GM13977 (cell line): ENCODE measurements around the gene CCDC9.
A peak's percentile ranks its signal among the peaks of the same experiment; 100 is the strongest.

Source experiments
- DNase-seq: peaks from one replicate; pipeline ENCODE4 v3.0.0; 2012; ENCODE audit warnings: low spot score
- in situ Hi-C: fragments of 300-500 bp; cut with MboI; formaldehyde crosslinking; loops from one replicate; pipeline ENCODE4 v1.12.0; 2022; ENCODE audit warnings: low sequenced_read_pairs, low pct_unique_long_range_greater_than_20kb, mixed read lengths, inconsistent platforms; ENCODE audit not compliant: unreplicated experiment
- TF ChIP-seq, protein P1 (sequence below): IDR thresholded peaks from 2 replicates; pipeline ENCODE4 v1.5.1; 2012; ENCODE audit warnings: mild to moderate bottlenecking, control low read depth; ENCODE audit not compliant: insufficient read depth; ENCODE audit errors: extremely low read depth, missing control alignments

Gene CCDC9

DNA sequence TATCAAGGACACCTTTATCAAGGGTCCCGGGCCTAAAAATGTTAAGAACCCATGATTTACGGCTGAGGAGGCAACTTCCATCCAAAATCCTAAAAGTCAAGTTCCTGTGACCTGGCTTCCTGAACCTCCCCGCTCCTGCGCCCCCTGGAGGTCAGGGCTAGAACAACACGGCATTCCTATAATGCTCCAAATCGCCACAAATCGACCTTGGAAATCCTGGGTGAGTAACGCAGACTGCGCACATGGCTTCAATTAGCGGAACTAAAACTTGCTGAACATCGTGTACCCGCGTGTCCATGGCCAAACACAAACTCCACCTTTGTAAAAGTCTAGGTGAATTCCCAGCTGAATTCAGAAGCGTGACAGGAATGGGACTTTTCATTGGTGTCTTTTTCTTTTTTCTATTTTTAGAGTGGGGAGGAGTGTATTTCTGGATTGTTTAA lies 49.0 kb downstream of the CCDC9 start:
- TF ChIP-seq, protein P1, sequence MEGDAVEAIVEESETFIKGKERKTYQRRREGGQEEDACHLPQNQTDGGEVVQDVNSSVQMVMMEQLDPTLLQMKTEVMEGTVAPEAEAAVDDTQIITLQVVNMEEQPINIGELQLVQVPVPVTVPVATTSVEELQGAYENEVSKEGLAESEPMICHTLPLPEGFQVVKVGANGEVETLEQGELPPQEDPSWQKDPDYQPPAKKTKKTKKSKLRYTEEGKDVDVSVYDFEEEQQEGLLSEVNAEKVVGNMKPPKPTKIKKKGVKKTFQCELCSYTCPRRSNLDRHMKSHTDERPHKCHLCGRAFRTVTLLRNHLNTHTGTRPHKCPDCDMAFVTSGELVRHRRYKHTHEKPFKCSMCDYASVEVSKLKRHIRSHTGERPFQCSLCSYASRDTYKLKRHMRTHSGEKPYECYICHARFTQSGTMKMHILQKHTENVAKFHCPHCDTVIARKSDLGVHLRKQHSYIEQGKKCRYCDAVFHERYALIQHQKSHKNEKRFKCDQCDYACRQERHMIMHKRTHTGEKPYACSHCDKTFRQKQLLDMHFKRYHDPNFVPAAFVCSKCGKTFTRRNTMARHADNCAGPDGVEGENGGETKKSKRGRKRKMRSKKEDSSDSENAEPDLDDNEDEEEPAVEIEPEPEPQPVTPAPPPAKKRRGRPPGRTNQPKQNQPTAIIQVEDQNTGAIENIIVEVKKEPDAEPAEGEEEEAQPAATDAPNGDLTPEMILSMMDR = peak; percentile 93
- peak; percentile 45 for DNase-seq
- in situ Hi-C loops = loop anchor here (10.0 kb wide), 1 partner anchor 79 kb away; no protein-coding TSS in a partner anchor

GRCh38 chr19:47306303-47306702 lies 50.0 kb downstream of the CCDC9 start:
- no peak for DNase-seq
- in situ Hi-C loops = loop anchor here (10.0 kb wide), 1 partner anchor 78 kb away; no protein-coding TSS in a partner anchor
- TF ChIP-seq, protein P1 = no peak

GRCh38 chr19:47309038-47309437 lies 52.7 kb downstream of the CCDC9 start:
- TF ChIP-seq, protein P1 = no peak
- DNase-seq = no peak
- in situ Hi-C loops = loop anchor here (10.0 kb wide), 1 partner anchor 76 kb away; no protein-coding TSS in a partner anchor

DNA sequence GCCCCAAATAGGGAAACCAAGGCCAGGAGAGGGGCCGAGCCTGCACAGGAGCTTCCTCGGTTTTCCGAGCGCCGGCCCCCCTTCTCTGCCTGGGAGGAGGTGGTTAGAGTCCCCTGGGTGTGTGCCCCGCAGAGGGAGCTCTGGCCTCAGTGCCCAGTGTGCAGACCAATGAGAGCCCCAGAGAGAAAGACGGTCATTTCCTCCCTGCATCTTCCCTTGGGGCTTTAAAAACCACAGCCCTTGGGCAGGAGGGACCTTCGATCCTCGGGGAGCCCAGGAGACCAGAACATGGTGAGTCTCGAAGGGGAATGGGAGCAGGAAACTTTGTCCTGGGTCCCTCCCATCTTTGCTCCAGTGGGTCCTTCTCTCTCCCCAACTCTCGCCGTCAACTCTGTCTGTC lies 53.3 kb downstream of the CCDC9 start, which contains the start of gene C5AR1:
Gene C5AR1, plus strand, starts transcription at position 254 of the 400 bp plus-strand sequence. Its CDS starts 35 bp downstream, at position 289.
- TF ChIP-seq, protein P1 = peak; percentile 15
- no peak for DNase-seq
- in situ Hi-C loops = loop anchor here (10.0 kb wide), 1 partner anchor 75 kb away; no protein-coding TSS in a partner anchor

- in situ Hi-C loops = no loop called here
- TF ChIP-seq, protein P1 = no peak
These were observed 54.0 kb downstream of the CCDC9 start for GRCh38 chr19:47310323-47310722.

GRCh38 chr19:47310819-47311218 lies 54.5 kb downstream of the CCDC9 start:
- TF ChIP-seq, protein P1 = no peak
- no peak for DNase-seq
- in situ Hi-C loops = no loop called here

More at GRCh38 chr19:47310323-47310722, 54.0 kb downstream of the CCDC9 start:
- no peak for DNase-seq
